Neural progenitor cell (in vitro differentiated cells): ENCODE data around the gene RLN3.

Source experiments
- CTCF ChIP-seq: fragments of 200-600 bp; sonication (generic); IDR thresholded peaks from 2 replicates; pipeline ENCODE4 v1.5.1; 2017; ENCODE audit warnings: antibody characterized with exemption, mild to moderate bottlenecking
- EZH2phosphoT487 ChIP-seq: fragments of 200-600 bp; sonication (generic); IDR thresholded peaks from 2 replicates; pipeline ENCODE4 v1.6.1; 2017; ENCODE audit warnings: antibody characterized with exemption

- TF ChIP-seq CTCF = no peak
- no peak for TF ChIP-seq EZH2phosphoT487
These were observed 30.5 kb downstream of the RLN3 start for GRCh38 chr19:14058182-14059092.
